ENCODE results near the gene MGAT4A. TPM values are rescaled to one million over a fixed set of nuclear protein-coding genes. Genes with fewer than 3 reads are reported as not detected.
A peak's percentile ranks its signal among the peaks of the same experiment; 100 is the strongest.

Gene MGAT4A
- total and polyA plus RNA-seq, 10 of the 15 experiments (the other 5 are each of a cell fraction or from before 2014, with no cell fraction given), result 4.3 to 23.4 (median 13.6) TPM

DNA sequence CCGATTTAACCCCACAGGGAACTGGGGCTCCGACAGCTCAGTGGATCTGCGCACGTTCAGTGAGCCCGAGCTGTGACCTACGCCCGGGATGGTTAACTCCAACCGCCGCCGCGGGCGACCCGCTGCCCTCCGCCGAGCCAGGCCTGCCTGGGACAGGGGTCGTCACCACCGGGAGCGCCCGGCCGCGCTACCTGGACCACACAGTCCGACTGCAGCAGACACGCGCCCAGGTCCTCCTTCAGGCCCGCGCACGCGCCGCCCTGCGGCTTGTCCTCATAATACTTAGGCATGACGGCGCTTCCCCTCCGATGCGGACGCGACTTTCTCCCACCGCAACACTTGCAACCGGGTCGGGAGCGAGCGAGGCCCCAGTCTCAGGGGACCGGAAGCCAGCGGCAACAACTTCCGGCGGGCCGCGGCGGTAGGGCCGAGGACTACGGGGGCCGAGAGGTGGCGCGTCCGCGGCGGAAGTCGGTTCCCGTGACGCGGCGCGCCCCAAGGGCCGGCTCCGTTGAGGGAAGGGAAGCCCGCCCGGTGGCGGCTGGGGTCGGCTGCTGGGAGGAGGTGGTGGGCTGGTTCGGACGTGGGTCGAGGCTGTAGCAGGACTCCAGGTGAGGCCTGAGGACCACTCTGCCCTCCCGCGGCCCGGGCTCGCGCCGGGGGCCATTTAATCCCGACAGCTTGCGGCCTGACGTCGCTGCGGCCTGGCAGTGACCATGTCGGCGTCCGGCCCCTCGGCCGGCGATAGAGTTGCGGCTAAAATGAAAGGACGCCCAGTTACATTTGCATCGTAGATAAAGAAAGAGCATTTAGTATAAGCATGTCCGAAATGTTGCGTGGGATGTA is 122.6 kb downstream of the MGAT4A start, which contains the start of the genes COA5 and UNC50 (continued):
- TF ChIP-seq, protein P1, sequence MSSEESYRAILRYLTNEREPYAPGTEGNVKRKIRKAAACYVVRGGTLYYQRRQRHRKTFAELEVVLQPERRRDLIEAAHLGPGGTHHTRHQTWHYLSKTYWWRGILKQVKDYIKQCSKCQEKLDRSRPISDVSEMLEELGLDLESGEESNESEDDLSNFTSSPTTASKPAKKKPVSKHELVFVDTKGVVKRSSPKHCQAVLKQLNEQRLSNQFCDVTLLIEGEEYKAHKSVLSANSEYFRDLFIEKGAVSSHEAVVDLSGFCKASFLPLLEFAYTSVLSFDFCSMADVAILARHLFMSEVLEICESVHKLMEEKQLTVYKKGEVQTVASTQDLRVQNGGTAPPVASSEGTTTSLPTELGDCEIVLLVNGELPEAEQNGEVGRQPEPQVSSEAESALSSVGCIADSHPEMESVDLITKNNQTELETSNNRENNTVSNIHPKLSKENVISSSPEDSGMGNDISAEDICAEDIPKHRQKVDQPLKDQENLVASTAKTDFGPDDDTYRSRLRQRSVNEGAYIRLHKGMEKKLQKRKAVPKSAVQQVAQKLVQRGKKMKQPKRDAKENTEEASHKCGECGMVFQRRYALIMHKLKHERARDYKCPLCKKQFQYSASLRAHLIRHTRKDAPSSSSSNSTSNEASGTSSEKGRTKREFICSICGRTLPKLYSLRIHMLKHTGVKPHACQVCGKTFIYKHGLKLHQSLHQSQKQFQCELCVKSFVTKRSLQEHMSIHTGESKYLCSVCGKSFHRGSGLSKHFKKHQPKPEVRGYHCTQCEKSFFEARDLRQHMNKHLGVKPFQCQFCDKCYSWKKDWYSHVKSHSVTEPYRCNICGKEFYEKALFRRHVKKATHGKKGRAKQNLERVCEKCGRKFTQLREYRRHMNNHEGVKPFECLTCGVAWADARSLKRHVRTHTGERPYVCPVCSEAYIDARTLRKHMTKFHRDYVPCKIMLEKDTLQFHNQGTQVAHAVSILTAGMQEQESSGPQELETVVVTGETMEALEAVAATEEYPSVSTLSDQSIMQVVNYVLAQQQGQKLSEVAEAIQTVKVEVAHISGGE (CRISPR knock-in tag; IDR thresholded peaks at IDR 0.05), result peak; percentile 77
- TF ChIP-seq NR2C2 (IDR thresholded peaks at IDR 0.05; ENCODE audit: borderline replicate concordance, control insufficient read depth, insufficient read length, low read depth) (no peak), MYC (IDR thresholded peaks at IDR 0.05; ENCODE audit: insufficient read depth, insufficient read length, insufficient replicate concordance, low read length, severe bottlenecking) (no peak), RELA (IDR thresholded peaks at IDR 0.05; ENCODE audit: borderline replicate concordance, partially characterized antibody) (peak; percentile 69), YY1 (IDR thresholded peaks at IDR 0.05; ENCODE audit: low read depth, low read length) (peak; percentile 82), SPI1 (IDR thresholded peaks at IDR 0.05; ENCODE audit: borderline replicate concordance, insufficient read depth, low read depth, low read length) (peak; percentile 50; the same call in 1 of the 2 replicates), TARDBP (IDR thresholded peaks at IDR 0.05; ENCODE audit: borderline replicate concordance) (peak; percentile 72), CHD2 (IDR thresholded peaks at IDR 0.05; ENCODE audit: borderline replicate concordance, low read depth, low read length) (0 out of 2 replicates have a peak, but pooled peaks have one; percentile 28), YBX1 (IDR thresholded peaks at IDR 0.05) (no peak), PAX8 (IDR thresholded peaks at IDR 0.05) (no peak), ETV6 (conservative IDR thresholded peaks at IDR 0.05 in 1 of 2, IDR thresholded peaks at IDR 0.05 in 1 of 2; ENCODE audit: borderline replicate concordance in 1 of 2, low read depth in 1 of 2) (peak in 1 of 2 experiments; percentile 14; a peak in 1 of 4 replicates), SP1 (IDR thresholded peaks at IDR 0.05; ENCODE audit: low read depth, low read length) (peak; percentile 34), NBN (IDR thresholded peaks at IDR 0.05) (peak; percentile 80; the same call in 1 of the 2 replicates), PML (IDR thresholded peaks at IDR 0.05; ENCODE audit: low read length) (peak; percentile 91; the same call in 1 of the 2 replicates), ZNF217 (IDR thresholded peaks at IDR 0.05) (no peak), CREB1 (IDR thresholded peaks at IDR 0.05; ENCODE audit: low read depth) (peak; percentile 91), NR2F1 (conservative IDR thresholded peaks at IDR 0.05) (peak; percentile 52)
- TF ChIP-seq, protein P2, sequence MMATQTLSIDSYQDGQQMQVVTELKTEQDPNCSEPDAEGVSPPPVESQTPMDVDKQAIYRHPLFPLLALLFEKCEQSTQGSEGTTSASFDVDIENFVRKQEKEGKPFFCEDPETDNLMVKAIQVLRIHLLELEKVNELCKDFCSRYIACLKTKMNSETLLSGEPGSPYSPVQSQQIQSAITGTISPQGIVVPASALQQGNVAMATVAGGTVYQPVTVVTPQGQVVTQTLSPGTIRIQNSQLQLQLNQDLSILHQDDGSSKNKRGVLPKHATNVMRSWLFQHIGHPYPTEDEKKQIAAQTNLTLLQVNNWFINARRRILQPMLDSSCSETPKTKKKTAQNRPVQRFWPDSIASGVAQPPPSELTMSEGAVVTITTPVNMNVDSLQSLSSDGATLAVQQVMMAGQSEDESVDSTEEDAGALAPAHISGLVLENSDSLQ (IDR thresholded peaks at IDR 0.05), result peak; percentile 48; the same call in 1 of the 2 replicates
- TF ChIP-seq, protein P3, sequence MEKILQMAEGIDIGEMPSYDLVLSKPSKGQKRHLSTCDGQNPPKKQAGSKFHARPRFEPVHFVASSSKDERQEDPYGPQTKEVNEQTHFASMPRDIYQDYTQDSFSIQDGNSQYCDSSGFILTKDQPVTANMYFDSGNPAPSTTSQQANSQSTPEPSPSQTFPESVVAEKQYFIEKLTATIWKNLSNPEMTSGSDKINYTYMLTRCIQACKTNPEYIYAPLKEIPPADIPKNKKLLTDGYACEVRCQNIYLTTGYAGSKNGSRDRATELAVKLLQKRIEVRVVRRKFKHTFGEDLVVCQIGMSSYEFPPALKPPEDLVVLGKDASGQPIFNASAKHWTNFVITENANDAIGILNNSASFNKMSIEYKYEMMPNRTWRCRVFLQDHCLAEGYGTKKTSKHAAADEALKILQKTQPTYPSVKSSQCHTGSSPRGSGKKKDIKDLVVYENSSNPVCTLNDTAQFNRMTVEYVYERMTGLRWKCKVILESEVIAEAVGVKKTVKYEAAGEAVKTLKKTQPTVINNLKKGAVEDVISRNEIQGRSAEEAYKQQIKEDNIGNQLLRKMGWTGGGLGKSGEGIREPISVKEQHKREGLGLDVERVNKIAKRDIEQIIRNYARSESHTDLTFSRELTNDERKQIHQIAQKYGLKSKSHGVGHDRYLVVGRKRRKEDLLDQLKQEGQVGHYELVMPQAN (conservative IDR thresholded peaks at IDR 0.05), result peak; percentile 72
- TF ChIP-seq, protein P4, sequence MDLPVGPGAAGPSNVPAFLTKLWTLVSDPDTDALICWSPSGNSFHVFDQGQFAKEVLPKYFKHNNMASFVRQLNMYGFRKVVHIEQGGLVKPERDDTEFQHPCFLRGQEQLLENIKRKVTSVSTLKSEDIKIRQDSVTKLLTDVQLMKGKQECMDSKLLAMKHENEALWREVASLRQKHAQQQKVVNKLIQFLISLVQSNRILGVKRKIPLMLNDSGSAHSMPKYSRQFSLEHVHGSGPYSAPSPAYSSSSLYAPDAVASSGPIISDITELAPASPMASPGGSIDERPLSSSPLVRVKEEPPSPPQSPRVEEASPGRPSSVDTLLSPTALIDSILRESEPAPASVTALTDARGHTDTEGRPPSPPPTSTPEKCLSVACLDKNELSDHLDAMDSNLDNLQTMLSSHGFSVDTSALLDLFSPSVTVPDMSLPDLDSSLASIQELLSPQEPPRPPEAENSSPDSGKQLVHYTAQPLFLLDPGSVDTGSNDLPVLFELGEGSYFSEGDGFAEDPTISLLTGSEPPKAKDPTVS (IDR thresholded peaks at IDR 0.05; ENCODE audit: low read depth, low read length), result no peak

Data from GM12878 (cell line).